AG20443 (cell line): Measurements from ENCODE around the gene TMOD2.
"Not testable (repeated sequence)": the region's sequence is repeated elsewhere in the genome, so short reads cannot be mapped to it uniquely, and the experiment has no call there.

Experiments
- DNase-seq: peaks from one replicate; pipeline ENCODE4 v3.0.0; 2012; ENCODE audit warnings: low spot score, mixed read lengths

The TMOD2 gene

DNA sequence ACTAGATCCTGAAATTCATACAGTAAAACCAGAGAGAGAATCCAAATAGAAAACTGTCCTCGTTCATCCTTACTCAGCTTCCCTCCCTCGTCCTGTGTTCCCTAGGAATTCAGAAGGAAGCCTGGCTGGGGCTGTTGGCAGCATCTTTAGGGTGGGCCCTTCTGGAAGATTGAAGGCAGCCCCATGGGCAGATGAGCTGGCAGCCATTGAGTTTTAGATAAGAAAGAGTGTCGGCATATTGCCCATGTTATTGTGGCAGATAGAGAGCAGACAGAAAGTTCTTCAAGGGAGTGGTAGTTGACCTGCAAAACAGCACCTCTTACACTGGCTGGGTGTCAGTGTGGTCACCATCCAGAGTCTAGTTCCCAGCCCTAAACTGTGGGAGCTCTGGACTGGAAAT lies 23.5 kb downstream of the TMOD2 start:
- no peak for DNase-seq

GRCh38 chr15:51775967-51776816 lies 24.8 kb downstream of the TMOD2 start:
- DNase-seq, result peak; percentile 70

DNA sequence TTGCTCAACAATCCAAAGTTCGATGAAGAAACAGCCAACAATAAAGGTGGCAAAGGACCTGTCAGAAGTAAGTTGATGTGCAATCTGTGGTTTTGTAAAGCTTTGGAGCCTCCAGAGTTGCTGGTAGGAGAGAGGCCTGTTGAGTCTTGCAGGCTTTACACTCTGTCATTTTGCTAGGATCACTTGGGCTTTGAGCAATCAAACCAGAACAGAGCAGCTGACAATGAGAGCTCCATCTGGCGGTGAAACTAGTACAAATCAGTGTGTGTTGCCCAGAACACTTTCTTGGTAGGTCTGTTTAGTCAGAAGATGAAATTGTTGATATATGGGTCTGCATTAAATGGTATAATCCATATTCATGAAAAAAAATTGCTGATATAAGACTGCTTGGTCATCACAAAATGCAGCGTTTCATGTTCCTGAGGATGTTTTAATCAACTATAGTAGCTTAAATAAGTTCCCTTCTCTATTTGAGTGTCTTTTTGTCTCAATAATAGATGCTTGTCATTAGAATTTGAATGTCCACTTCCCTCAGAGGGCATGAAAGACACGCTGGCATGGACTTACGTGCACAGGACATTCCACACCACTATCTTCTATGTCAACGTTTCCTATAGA lies 25.7 kb downstream of the TMOD2 start:
- peak; percentile 83 for DNase-seq

- no peak for DNase-seq
Observed at GRCh38 chr15:51780636-51781035, 29.2 kb downstream of the TMOD2 start.

GRCh38 chr15:51781506-51781905 lies 30.1 kb downstream of the TMOD2 start:
- no peak for DNase-seq

- no peak for DNase-seq
Observed at GRCh38 chr15:51782357-51782896, 31.0 kb downstream of the TMOD2 start.

- DNase-seq, result no peak
Observed at GRCh38 chr15:51783967-51784366, 32.6 kb downstream of the TMOD2 start.

- DNase-seq, result not testable (repeated sequence)
Observed at GRCh38 chr15:51787130-51787529, 35.7 kb downstream of the TMOD2 start.

DNA sequence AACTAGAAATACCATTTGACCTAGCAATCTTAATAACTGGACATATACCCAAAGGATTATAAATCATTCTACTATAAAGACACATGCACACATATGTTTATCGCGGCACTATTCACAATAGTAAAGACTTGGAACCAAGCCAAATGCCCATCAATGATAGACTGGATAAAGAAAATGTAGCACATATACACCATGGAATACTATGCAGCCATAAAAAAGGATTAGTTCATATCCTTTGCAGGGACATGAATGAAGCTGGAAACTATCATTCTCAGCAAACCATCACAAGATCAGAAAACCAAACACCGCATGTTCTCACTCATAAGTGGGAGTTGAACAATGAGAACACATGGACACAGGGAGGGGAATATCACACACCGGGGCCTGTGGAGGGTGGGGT lies 41.1 kb downstream of the TMOD2 start:
- DNase-seq, result not testable (repeated sequence)

GRCh38 chr15:51793521-51794305 lies 42.3 kb downstream of the TMOD2 start:
- DNase-seq, result no peak

DNA sequence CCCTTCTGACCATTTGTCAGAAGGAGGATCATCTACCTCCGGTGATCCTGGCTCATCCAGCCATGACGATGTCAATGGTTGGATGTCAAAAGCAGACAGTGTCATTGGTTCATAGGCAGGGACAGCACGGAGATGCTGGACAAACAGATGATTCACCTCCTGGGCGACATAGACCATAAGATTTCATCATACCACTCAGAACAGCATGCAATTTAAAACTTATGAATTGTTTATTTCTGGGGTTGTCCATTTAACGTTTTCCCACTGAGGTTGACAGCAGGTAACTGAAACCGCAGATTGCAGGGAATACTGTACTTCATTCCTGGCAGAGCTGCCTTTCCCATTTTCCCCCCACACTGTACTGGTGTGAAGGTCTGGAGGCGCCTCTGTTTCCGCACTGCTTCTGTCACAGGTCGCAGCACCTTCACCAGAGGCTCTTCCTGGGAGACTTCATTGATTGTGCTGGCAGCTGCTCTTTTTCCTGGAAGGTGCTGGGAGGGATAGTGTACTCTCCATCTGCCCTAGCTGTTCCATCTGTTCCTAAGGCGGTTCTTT lies 45.5 kb downstream of the TMOD2 start:
- peak; percentile 23 for DNase-seq

DNA sequence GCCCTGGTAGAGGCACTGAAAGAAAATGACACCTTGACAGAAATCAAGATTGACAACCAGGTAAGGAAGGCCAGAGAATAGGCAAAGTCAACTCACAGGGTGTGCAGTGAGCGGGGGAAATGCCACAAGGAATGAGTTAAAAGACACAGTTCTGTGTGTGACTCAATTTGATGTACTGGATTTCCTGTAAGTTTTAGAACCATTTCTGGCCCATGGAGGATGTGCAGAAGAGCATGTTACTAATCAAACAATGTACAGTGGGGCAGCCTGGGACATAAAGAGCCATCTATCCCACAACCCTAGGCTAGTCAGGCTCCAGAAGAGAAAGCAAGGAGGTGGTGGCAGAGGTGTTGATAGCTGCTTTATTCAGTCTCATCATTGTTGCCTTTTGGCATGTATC lies 46.9 kb downstream of the TMOD2 start:
- no peak for DNase-seq

DNA sequence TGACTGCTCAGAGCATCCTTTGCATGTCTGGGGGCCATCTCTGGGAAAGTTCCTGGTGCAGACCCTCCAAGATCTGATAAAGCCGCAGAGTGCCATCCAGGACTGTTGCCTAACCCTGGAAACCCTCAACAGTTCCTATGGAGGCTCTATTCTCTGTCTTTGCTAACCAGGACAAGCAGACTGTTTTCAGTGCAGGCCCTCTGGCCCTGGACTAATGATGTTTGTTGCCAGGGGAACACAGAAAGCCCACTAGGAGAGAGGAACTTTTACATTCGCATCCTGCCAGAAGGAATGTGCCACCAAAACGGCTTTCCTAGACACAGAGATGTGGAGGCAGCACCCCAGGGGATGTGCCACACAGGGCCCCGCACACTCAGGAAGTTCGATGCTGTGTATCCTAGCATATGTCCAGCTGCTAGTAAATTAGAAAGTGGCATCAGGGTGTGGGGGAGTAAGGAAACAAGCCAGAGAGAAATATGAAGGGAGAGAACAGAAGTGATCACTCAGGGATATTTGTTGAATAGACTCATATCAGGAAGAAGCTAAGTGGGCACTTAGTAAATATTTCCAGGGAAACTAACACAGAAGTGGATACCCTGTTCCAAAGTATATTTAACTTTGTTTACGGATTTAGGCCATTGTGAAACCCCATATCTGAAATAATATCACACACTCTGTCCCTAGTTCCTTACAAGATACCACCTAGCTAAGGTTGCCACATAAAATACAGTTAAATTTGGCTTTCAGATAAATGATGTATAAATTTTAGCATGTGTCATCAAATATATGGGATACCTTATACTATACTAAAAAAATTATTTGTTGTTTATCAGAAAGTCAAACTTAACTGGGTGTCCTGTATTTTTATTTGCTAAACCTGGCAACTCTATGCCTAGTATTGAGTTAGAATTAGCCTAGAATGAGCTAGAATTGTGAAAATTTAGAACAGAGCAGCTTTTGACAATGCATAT lies 48.2 kb downstream of the TMOD2 start:
- no peak for DNase-seq

DNA sequence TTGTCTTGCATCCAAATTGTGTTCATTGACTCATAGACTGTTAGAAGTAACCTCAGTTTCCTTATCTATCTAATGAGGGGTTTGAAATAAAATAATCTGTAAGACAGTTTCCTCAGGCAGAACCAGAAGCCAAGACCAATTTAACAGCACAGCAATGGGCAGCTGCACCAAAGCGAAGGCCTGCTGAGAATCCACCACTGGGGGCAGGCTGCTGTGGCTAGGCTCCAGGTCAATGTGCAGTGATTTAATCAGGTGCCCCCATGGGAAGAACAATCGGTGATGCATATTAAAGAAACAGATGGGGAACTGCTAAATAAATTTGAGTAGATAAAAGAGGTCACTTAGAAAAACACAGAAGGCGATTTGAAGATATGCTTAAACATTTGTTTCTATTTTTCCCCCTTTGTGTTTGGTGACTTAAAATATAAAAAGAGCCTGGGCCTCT lies 50.0 kb downstream of the TMOD2 start:
- peak; percentile 40 for DNase-seq

- no peak for DNase-seq
Observed at GRCh38 chr15:51802593-51802992, 51.2 kb downstream of the TMOD2 start.

GRCh38 chr15:51803965-51804364 lies 52.6 kb downstream of the TMOD2 start:
- no peak for DNase-seq

- no peak for DNase-seq
Observed at GRCh38 chr15:51806123-51806522, 54.7 kb downstream of the TMOD2 start.

- no peak for DNase-seq
Observed at GRCh38 chr15:51809457-51809856, 58.1 kb downstream of the TMOD2 start.

GRCh38 chr15:51812598-51812997 lies 61.2 kb downstream of the TMOD2 start:
- DNase-seq, result no peak

GRCh38 chr15:51814606-51815005 lies 63.2 kb downstream of the TMOD2 start:
- DNase-seq, result no peak

DNA sequence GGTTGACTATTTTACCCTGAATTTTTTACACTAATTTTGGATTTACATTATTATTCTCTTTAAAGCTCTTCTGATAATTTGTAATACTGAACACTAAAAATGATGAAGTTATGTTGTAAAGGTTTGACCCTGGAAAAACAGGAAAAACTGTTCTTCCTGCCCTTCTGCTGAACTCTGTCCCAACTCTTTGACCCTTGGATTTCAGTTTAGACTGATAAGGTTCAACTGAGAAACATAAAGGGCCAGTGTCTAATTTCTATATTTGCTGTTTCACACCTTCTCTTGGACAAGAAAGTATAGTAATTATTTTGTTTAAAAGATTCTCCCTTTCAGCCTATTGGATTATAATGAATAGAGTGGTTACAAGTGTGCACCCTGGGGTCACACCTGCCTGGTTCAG lies 65.2 kb downstream of the TMOD2 start:
- DNase-seq, result no peak
